SKM-1 (cell line): ENCODE data around the gene HOOK2.
"Not testable (repeated sequence)": the region's sequence is repeated elsewhere in the genome, so short reads cannot be mapped to it uniquely, and the experiment has no call there.

Experiments
- DNase-seq: peaks from one replicate; lab custom pipeline; 2025; ENCODE audit not compliant: unreplicated experiment; lab: John Stamatoyannopoulos, UW

HOOK2 gene

GRCh38 chr19:12774588-12775555 is at the start of gene HOOK2:
Gene HOOK2 (minus strand): TSS chr19:12775552. CDS start chr19:12775449, 103 bp downstream.
- no peak for DNase-seq

DNA sequence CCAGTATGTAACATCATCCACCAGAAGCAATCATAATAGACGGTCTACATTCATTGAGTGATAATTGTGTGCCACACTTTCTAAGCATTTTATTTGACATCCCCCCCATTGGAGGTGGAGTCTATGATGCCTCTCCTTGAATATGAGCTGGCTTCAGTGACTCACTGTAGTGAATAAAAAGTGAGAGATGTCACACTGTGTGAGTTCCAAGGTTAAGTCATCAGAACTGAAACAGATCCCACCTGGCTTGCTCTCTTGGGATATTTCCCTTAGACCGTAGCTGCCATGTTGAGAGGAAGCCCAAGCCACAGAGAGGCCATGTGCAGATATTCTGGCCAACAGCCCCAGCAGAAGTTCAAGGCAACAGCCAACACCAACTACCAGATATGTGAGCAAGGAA is 46.4 kb upstream of the HOOK2 start:
- no peak for DNase-seq

- DNase-seq, result not testable (repeated sequence)
Observed at GRCh38 chr19:12817810-12818209, 42.5 kb upstream of the HOOK2 start.

DNA sequence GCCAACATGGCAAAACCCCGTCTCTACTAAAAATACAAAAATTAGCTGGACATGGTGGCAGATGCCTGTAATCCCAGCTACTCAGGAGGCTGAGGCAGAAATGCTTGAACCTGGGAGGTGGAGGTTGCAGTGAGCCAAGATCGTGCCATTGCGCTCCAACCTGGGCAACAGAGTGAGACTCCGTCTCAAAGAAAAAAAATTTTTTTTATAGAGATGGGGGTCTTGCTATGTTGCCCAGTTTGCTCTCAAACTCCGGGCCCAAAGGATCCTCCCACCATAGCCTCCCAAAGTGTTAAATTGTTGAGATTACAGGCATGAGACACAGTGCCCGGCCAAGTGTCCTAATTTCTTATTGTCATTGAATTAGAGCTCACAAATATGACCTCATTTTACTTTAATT is 41.8 kb upstream of the HOOK2 start:
- DNase-seq, result not testable (repeated sequence)

DNA sequence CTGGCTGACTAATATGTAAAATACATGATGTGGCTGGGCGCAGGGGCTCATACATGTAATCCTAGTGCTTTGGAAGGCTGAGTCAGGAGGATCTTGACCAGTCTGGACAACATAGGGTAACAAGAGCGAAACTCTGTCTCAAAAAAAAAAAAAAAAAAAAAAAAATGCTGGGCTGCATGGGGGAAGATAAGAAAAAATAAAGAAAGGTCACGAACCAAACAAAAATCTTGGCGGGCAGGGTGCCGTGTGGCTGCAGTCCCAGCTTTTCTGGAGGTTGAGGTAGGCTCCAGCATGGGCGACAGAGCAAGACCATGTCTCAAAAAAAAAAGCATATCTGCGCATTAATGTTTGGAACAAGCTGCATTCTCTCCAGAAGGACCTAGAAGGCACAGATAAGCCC is 39.7 kb upstream of the HOOK2 start:
- DNase-seq, result no peak

DNA sequence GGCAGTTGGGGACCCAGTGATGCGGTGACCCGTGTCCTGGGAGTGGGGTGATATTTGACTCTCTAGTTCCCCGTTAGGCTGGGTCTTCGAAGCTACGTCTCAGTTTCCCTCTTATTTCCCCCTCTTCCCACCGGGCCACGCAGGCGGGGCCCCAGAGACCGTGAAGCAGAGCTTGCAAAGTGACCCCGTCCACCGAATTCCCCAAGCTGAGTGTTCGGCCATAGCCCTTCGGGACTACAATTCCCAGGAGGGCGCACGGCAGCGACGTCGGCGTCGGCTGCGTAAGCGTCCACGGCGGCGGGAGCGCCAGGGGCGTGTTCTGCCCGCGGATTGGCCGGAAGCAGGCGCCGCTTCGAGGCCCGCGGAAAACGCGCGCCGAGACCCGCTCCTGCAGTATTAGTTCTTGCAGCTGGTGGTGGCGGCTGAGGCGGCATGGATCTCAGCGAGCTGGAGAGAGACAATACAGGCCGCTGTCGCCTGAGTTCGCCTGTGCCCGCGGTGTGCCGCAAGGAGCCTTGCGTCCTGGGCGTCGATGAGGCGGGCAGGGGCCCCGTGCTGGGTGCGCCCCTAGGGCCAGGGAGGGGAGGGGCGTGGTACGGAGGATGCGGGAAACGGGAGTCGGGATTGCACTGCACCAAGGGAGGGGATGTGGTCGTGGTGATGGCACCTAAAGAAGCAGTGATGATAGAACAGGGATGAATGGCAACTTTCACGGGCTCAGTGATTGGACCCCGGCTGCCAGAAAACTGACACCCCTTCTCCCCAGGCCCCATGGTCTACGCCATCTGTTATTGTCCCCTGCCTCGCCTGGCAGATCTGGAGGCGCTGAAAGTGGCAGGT is 31.1 kb upstream of the HOOK2 start, which contains the start of gene RNASEH2A:
Gene RNASEH2A, plus strand, starts transcription at position 343 of the 840 bp plus-strand sequence. Its CDS starts 90 bp downstream, at position 433.
- peak; percentile 59 for DNase-seq

DNA sequence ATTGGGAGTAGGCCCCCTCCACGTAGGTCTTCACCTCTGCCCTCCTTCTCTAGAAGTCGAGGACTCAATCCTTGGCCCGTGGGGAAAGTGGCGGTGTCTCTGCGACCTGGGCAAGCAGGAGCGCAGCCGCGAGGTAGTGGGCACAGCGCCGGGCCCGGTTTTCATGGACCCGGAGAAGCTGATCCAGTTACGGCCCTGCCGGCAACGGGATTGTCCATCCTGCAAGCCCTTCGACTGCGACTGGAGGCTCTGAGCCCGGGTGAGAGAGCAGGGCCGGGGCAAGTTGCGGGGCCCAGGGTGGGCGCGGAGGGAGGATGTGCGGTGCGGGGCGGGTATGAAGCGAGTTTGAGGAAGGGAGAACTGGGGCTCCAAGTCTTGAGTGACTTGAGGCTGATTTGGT is 28.7 kb upstream of the HOOK2 start:
- no peak for DNase-seq

DNA sequence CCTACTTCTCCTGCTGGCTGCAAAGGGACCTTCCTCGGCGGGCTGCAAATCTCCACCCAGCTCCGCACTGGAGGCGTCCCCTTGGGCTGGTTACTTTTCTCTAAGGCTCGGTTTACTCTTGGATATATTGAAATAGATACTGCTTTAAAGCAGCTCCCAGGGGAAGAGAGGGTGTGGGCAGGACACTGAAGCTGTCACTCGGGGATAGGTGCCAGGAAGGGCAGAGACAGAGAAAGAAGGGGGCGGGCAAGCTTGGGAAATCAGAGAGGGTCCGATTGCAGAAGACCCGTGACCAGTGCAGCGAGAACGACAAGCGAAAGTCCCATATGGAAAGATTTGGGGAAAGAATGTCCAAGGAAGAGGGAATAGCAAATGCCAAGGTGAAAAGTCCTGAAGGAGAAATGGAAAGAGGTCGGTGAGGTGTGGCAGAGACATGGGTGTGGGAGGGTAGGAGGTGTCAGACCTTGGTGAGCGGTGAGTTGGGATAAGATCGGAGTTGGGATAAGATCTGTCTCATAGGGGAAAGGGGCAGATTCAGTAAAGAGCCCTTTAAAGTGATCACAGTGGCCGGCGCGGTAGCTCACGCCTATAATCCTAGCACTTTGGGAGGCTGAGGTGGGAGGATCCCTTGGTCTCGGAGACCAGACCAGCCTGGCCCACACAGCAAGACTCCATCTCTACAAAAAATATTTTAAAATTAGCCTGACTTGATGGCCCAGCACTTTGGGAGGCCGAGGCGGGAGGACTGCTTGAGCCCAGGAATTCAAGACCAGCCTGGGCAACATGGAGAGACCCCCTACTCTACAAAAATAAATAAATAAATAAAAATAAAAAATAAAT is 27.1 kb upstream of the HOOK2 start:
- no peak for DNase-seq

- peak; percentile 30 for DNase-seq
Observed at GRCh38 chr19:12801466-12802266, 26.3 kb upstream of the HOOK2 start, which contains the start of the genes PRDX2 and THSD8. Gene PRDX2 (minus strand): TSS chr19:12801800. CDS start chr19:12801261, 539 bp downstream. Gene THSD8 (plus strand): TSS chr19:12802069. CDS start chr19:12802072, 3 bp downstream.

DNA sequence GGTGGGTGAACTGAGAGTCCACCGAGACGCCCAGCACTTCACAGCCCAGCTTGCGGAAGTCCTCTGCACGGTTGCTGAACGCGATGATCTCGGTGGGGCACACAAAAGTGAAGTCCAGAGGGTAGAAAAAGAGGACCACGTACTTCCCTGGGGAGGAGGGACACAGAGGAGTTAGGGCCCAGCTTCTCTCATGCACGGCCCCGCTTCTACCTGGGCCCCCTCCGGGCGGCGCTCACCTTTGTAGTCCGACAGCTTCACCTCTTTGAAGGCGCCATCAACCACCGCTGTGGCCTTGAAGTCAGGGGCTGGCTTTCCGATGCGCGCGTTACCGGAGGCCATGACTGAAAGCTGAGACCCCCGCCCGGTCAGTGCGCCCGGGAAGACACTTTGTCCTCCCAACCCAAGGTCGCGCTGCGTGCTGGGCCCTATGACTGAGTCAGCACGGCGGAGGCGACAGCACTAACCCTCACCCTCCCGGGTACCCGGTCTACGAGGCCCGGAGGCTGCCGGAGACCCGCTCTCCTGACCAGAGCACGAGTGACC is 25.6 kb upstream of the HOOK2 start:
- DNase-seq, result no peak

- DNase-seq, result no peak
Observed at GRCh38 chr19:12800466-12800770, 25.1 kb upstream of the HOOK2 start.

DNA sequence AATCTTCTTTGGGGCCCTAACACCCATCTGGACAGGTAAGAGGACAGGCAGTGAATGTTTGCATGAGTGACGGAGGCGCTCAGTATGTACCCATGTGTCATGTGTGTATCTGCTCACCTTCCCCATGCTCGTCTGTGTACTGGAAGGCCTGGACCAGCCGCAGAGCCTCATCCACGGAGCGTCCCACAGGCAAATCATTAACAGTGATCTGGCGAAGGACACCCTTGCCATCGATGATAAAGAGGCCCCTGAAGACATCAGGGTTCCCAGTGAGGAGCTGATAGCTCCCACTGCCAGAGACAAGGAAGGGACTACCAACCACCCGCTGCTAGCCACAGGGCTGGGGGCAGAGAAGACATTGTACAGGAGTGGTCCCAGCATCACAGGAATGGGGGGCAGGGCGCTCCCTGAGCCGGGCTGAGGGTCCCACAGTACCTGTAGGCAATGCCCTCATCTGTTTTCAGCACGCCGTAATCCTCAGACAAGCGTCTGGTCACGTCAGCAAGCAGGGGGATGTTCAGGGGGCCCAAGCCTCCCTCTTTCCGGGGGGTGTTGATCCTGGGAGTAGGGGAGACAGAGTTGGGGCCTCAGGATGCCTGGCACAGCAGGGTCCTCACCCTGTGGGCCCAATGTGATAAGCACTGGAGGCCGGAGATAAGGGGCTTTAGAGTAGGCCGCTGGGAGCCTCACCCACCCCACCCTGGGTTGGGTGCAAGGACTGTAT is 24.6 kb upstream of the HOOK2 start:
- DNase-seq, result no peak

- DNase-seq, result not testable (repeated sequence)
Observed at GRCh38 chr19:12797607-12798006, 22.3 kb upstream of the HOOK2 start.

DNA sequence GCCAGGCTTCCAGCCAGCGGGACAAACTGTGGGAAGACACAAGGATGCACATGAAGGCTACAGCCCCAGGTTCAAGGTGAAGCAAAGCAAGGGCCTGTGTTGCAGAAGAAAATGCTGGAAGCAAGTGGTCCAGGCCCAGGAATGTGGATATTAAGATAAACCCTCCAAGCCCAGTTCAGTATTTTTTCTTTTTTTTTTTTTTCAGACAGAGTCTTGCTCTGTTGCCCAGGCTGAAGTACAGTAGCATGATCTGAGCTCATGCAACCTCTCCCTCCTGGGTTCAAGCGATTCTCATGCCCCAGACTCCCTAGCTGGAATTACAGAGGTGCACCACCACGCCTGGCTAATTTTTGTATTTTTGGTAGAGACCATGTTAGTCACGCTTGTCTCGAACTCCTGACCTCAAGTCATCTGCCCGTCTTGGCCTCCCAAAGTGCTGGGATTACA is 21.8 kb upstream of the HOOK2 start:
- no peak for DNase-seq

GRCh38 chr19:12796146-12797071 is 21.1 kb upstream of the HOOK2 start:
- DNase-seq, result peak; percentile 55

DNA sequence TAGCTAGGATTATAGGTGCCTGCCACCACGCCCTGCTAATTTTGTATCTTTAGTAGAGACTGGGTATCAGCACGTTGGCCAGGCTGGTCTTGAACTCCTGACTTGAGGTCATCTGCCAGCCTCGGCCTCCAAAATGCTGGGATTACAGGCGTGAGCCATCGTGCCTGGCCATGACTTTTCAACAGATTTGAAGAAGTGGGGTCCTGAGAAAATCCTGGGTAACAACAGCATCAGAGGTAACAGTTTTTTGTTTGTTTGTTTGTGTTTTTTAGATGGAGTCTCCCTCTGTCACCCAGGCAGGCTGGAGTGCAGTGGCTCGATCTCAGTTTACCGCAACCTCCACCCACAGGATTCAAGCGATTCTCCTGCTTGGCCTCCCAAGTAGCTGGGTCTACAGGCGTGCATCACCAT is 19.6 kb upstream of the HOOK2 start:
- no peak for DNase-seq

DNA sequence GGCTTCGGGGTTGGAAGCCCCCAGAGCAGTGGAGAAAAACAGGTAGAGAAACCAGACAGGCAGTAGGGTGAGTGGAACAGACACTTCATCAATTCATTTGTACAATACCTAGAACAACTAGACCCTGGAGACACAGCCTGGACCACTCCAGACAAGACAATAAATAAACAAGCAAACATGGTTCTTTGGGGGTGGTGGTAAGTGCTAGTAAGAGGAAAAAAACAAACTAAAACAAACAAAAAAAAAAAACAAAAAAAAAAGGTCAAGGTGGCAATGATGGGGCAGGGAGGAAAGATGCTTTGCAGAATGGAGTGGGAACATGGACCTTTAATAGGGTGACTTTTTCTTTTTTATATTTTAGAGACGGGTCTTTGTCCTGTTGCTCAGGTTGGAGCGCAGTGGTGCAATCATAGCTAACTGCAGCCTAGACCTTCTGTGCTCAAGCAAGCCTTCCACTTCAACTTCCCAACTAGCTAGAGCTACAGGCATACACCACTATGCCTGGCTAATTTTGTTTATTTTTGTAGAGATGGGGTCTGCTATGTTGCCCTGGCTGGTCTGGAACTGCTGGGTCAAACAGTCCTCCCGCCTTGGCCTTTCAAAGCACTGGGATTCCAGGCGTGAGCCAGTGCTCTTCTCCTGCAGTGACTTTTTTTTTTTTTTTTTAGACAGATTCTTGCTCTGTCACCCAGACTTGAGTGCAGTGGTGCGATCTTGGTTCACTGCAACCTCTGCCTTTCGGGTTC is 19.0 kb upstream of the HOOK2 start:
- no peak for DNase-seq
